HepG2 (cell line): ENCODE results near the gene FAIM2. TPM values are rescaled to one million over a fixed set of nuclear protein-coding genes. Genes with fewer than 3 reads are reported as not detected.

Experiments
- HIC2 ChIP-seq: sonication (generic); formaldehyde crosslinking; IDR thresholded peaks from 2 replicates; pipeline ENCODE4 v1.9.0; 2022; ENCODE audit warnings: low read depth, missing genetic modification reagents
- KMT2A ChIP-seq: sonication (generic); formaldehyde crosslinking; IDR thresholded peaks from 2 replicates; pipeline ENCODE4 v1.4.0; 2020; ENCODE audit warnings: missing genetic modification reagents
- MAZ ChIP-seq, 2 experiments: sonication (generic) in 1 of 2; formaldehyde crosslinking in 1 of 2; IDR thresholded peaks; 2 replicates each; pipeline versions ENCODE4 v1.5.0 to v1.6.1; 2012 to 2020; ENCODE audit warnings: low read depth in 2 of 2, mild to moderate bottlenecking in 2 of 2, borderline replicate concordance in 1 of 2, improper control_type of control experiment in 1 of 2, low read length in 1 of 2, missing genetic modification reagents in 1 of 2, moderate library complexity in 1 of 2
- MLLT10 ChIP-seq: sonication (generic); formaldehyde crosslinking; IDR thresholded peaks from 2 replicates; pipeline ENCODE4 v1.4.0; 2020; ENCODE audit warnings: missing genetic modification reagents
- YEATS4 ChIP-seq: sonication (generic); formaldehyde crosslinking; IDR thresholded peaks from 2 replicates; pipeline ENCODE4 v1.4.0; 2020; ENCODE audit warnings: missing genetic modification reagents, borderline replicate concordance
- ZBTB3 ChIP-seq: sonication (generic); formaldehyde crosslinking; IDR thresholded peaks from 2 replicates; pipeline ENCODE4 v1.4.0; 2020; ENCODE audit warnings: low read depth, mild to moderate bottlenecking, moderate library complexity, missing genetic modification reagents, borderline replicate concordance
- ZNF263 ChIP-seq: sonication (generic); formaldehyde crosslinking; IDR thresholded peaks from 2 replicates; pipeline ENCODE4 v1.4.0; 2020; ENCODE audit warnings: missing genetic modification reagents
- ZNF280D ChIP-seq: sonication (generic); formaldehyde crosslinking; IDR thresholded peaks from 2 replicates; pipeline ENCODE4 v1.5.1; 2020; ENCODE audit warnings: mild to moderate bottlenecking, missing genetic modification reagents
- ZNF407 ChIP-seq: sonication (generic); formaldehyde crosslinking; IDR thresholded peaks from one replicate; pipeline ENCODE4 v1.5.1; 2020; ENCODE audit warnings: mild to moderate bottlenecking, missing genetic modification reagents; ENCODE audit errors: not compliant biosample characterization
- ZNF510 ChIP-seq: sonication (generic); formaldehyde crosslinking; IDR thresholded peaks from 2 replicates; pipeline ENCODE4 v1.4.0; 2020; ENCODE audit warnings: low read depth, mild to moderate bottlenecking, missing genetic modification reagents
- polyA plus RNA-seq, 8 experiments: library from polyadenylated mRNA; depleted of rRNA in 3 of 8; stranded (reverse) in 7 of 8; unstranded in 1 of 8; fragments of >200 nt; fragmentation: Illumina TruSeq in 4 of 8; extraction: Trizol in 4 of 8; gene quantifications; 2 replicates each; pipeline versions ENCODE4 v1.2.1 to v1.2.3, GENCODE V29; 2011 to 2016; ENCODE audit warnings: low read depth in 4 of 8, missing spikeins in 1 of 8, mixed read lengths in 1 of 8; ENCODE audit not compliant: insufficient read depth in 1 of 8
- total RNA-seq, 5 experiments: library from RNA; depleted of rRNA; stranded (reverse); fragments of >200 nt; fragmentation: Illumina TruSeq; extraction: Trizol; gene quantifications; 2 replicates each; pipeline ENCODE4 v1.2.3, GENCODE V29; 2016; ENCODE audit warnings: low read depth in 1 of 5
- TF ChIP-seq, protein P1 (sequence below): sonication (generic); formaldehyde crosslinking; IDR thresholded peaks from 2 replicates; pipeline ENCODE4 v1.8.0; 2022; ENCODE audit warnings: missing genetic modification reagents, mild to moderate bottlenecking, moderate library complexity, borderline replicate concordance

Gene FAIM2
- total and polyA plus RNA-seq, 2 of the 13 experiments (the other 11 are each of a cell fraction or from before 2014, with no cell fraction given) = not detected

DNA sequence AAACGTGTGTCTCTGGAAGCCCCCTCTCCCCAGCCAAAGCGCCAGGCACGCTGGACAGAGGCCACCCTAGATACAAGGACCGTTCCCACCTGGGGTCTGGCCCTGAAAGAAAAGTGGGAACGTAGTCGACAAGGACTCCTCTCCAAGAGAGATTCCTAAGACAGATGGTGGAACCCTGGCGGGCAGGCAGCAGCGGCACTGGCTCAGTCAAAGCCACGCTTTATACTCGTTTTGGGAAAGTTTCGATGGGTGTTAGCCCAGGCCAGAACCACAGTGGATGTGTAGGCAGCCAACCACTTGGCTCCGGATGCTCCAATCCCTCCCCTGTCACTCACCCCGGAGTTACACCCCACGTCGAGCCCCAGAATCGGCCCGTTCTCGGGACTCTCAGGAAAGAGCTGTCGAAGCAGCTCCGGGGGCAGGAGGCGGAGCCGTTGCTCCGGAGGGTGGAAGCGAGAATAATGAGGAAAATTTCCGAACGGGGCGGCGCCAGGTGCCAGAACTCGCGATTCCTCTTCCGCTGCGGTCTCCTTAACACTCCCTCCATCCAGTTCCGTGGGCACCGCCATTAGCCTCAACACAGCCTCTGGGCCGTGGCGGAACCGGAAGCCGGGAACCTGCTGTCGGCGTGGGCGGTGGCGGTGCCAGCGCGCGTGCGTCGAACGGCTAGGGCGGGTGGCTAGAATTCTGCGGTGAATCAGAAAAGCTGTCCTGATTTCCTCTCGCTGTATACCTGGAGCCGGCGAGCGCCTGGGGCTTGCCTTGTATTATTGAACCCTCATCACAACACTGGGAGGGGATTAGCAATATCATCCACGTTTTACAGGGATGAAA, 61.0 kb downstream of the FAIM2 start, which contains the start of gene BCDIN3D (continued):
- TF ChIP-seq ZNF407 (CRISPR knock-in tag) (no peak), ZBTB3 (CRISPR knock-in tag) (no peak), MAZ (IDR thresholded peaks at IDR 0.05; ENCODE audit: borderline replicate concordance, low read depth, low read length) (no peak), MAZ (CRISPR knock-in tag; IDR thresholded peaks at IDR 0.05; ENCODE audit: low read depth) (peak; percentile 64), ZNF280D (CRISPR knock-in tag) (no peak), ZNF510 (no peak), YEATS4 (CRISPR knock-in tag) (peak; percentile 77), KMT2A (CRISPR knock-in tag) (peak; percentile 67), ZNF263 (CRISPR knock-in tag) (peak; percentile 19; the same call in 1 of the 2 replicates), MLLT10 (CRISPR knock-in tag) (no peak), HIC2 (CRISPR knock-in tag) (no peak)
- TF ChIP-seq, protein P1, sequence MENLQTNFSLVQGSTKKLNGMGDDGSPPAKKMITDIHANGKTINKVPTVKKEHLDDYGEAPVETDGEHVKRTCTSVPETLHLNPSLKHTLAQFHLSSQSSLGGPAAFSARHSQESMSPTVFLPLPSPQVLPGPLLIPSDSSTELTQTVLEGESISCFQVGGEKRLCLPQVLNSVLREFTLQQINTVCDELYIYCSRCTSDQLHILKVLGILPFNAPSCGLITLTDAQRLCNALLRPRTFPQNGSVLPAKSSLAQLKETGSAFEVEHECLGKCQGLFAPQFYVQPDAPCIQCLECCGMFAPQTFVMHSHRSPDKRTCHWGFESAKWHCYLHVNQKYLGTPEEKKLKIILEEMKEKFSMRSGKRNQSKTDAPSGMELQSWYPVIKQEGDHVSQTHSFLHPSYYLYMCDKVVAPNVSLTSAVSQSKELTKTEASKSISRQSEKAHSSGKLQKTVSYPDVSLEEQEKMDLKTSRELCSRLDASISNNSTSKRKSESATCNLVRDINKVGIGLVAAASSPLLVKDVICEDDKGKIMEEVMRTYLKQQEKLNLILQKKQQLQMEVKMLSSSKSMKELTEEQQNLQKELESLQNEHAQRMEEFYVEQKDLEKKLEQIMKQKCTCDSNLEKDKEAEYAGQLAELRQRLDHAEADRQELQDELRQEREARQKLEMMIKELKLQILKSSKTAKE (CRISPR knock-in tag) = no peak
